ENCODE measurements around the gene SLC35G3.

GRCh38 chr17:35235917-35236316, 41.7 kb upstream of the SLC35G3 start:
- TF ChIP-seq CTCF (IDR thresholded peaks at IDR 0.05; ENCODE audit: low read depth, low read length) (no peak), EZH2phosphoT487 (IDR thresholded peaks at IDR 0.05; ENCODE audit: low read depth) (no peak)
